HG03439 (cell line): ENCODE results near the gene PIK3R4.

Experiments
- ATAC-seq: cut with Tn5 transposase; IDR thresholded peaks from one replicate; pipeline ENCODE4 v1.9.1; 2021; ENCODE audit warnings: mild to moderate bottlenecking, moderate library complexity; ENCODE audit not compliant: unreplicated experiment

PIK3R4 gene

GRCh38 chr3:130692455-130692854 lies 54.2 kb downstream of the PIK3R4 start:
- no peak for ATAC-seq

DNA sequence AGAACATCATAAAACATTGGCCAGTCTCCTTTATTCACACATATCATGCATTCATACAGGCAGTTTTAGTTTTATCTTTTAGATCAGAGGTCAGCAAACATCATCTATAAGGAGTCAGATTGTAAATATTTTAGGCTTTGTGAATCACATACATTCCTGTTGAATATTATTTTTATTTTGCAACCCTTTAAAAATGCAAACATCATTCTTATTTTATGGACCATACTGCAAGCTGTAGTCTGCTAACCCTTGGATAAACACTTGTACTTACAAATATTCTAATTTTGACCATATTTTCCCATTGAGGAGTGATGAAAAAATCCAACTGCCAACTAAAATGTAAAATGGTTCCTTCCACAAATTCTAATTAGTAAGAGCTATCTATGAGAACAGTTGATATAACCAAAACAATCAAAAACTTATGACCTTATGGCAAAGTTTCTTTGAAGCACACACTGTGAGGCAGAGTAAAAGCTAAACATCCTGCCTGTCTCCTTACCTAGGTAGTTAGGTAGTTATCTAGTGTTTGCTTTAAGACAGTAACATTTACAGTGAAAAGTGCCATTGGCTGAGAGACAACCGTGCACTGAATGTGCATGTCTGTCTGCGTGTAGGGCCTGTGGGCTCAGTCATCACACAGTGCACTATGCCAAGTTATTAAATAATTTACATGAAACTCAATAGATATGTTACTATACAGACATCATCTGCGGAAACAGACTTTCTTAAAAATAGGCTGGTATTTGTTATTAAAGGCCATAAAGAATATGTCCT lies 57.7 kb downstream of the PIK3R4 start:
- ATAC-seq, result no peak

GRCh38 chr3:130688015-130688688 lies 58.5 kb downstream of the PIK3R4 start:
- ATAC-seq, result no peak

DNA sequence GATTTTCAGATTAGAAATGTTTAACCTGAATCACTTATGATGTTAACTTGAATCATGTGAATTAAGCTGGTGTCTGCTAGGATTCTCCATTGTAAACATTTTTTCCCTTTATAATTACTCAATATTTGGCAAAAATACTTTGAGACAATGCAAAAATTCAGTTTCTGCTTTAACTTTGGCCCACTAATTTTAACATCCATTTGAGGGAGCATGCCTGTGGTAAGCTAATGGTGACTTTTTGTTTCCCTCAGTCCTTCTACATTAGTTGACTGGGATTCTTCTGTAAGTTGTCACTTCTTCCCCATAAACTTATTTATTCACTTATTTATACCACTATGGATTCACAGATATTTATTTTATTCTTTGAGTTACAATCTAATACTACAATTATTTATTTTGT lies 59.3 kb downstream of the PIK3R4 start:
- ATAC-seq, result no peak

- ATAC-seq, result no peak
Measured at GRCh38 chr3:130686833-130687232, 59.8 kb downstream of the PIK3R4 start.

DNA sequence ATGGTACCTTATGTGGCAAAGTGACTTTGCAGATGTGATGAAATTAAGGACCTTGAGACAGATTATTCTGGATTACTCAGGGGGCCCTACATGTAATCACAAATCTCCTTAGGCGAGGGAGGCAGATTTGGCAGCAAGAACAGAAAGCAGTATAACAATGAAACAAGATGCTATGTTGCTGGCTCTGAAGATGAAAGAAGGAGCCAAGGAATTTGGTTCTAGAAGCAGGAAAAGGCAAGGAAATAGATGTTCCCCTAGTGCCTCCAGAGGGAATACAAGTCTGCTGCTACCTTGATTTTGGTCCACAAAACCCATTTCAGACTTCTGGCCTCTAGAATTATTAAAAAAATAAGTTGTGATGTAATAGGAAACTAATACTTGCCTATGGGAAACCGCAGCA lies 64.5 kb downstream of the PIK3R4 start:
- no peak for ATAC-seq

GRCh38 chr3:130679218-130679617 lies 67.4 kb downstream of the PIK3R4 start:
- ATAC-seq, result no peak

GRCh38 chr3:130677343-130677742 lies 69.3 kb downstream of the PIK3R4 start:
- ATAC-seq, result no peak

DNA sequence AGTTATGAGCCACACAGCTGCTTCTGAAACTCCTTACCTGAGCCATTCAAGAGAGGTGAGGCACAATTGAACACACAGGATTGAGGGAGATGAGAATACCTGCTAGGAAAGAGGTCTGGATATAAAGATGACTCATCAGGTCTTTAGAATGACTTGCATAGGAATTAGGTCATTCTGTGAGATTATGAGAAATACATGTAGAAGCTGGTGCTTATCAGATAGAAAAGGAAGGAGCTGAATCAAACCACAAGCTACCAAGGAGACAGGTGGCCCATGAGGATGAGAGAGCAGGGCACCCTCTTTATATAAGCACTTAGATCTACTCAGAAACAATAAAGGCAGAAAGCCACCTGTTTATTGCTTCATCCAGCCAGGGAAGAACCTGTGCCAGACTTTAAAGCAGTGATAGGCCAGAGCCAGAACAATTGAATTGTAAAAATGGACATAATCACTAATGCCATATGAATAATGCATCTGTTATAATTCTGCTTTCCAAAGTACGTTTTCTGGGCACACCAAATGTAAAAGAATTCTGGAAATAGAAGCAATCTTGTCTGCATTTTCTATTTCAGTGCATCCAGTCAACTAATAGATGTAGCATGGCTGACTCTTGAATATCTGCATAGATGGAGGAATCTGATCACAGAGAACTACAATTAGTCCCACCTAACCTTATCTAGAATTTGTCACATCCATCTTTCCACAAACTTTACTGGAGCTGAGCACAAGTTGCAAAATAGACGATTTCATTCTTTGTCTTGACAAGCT lies 74.9 kb downstream of the PIK3R4 start:
- ATAC-seq, result no peak

GRCh38 chr3:130669740-130670139 lies 76.9 kb downstream of the PIK3R4 start:
- no peak for ATAC-seq

DNA sequence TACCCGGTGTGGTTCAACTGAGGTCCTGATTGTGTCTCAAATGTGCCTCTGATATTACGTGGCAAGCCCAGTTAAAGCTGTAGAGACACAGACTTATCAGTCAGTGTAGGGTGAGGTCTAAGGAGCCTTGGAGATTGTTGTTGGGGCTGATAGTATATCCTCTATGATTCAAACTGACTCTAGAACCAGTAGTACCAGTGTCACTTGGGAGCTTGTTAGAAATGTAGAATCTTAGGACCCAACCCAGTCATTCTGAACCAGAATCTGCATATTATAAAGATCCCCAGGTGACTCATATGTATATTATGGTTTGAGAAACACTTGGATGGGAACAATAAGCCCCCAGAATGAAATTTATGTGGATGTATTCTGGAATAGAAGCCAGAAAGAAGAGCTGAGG lies 83.5 kb downstream of the PIK3R4 start:
- ATAC-seq, result no peak

DNA sequence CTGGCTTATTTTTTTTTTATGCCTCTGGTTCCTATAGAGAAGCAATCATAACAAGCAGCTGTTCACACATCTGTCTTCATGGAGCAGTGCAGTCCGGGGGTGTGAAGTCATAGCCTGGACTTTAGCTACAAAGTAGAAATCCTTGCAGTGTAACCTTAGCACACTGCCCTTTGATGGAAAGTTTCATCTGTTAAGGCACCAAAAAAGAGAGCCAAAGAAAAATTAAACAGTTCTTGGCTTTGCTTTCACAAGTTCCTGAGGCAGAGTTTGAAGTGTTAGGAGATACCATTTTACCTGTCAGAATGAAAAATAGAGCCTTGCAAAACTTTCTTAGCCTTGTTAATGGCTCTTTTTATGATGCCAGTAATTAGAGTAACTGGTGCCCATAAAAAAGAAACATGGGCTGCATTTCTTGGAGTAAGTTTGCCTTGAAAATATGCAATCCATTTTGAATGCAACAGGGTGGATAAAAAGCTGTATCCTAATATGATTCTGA lies 84.1 kb downstream of the PIK3R4 start:
- no peak for ATAC-seq

- ATAC-seq, result no peak
Measured at GRCh38 chr3:130661140-130661891, 85.3 kb downstream of the PIK3R4 start.

DNA sequence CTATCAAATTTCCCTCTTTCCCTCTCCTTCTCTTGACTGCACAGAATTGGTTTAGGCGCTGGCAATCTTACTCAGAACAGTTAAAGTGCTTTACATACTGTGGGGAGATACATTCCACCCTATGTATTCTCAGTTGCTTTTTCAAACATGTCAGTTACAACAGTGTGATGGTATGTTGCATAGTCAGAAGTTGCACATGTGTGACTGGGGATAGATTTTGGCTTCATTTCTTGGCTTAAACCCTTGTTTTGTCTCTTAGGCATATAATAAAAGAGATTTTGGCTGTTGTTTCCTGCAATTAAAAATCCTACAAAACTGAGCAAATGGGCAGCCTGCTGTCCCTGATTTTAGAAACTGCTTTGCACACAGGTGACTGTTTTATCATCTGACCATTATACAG lies 86.7 kb downstream of the PIK3R4 start:
- no peak for ATAC-seq

GRCh38 chr3:130658678-130659077 lies 88.0 kb downstream of the PIK3R4 start:
- no peak for ATAC-seq

DNA sequence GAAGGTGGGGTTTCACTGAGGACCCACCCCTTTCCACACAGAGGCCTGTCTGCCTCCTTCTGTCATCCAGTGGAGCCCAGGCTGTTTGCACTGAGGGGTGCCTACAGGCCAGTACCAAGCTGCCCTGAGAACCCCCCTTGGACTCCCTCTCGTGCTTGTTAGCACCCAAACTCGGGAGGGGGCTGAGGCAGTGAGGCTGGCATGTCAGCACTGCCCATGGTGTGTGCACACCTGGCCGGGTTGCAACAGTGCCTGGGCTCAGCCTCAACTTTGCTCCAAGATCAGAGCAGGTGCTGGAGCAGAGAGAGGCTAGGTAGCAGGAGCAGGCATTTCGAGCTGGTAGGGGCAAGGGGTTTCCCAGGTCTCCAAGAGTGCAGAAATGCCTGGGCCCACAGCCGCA lies 90.0 kb downstream of the PIK3R4 start:
- no peak for ATAC-seq

- no peak for ATAC-seq
Measured at GRCh38 chr3:130654921-130655320, 91.7 kb downstream of the PIK3R4 start.

GRCh38 chr3:130654091-130654490 lies 92.5 kb downstream of the PIK3R4 start:
- ATAC-seq, result no peak

DNA sequence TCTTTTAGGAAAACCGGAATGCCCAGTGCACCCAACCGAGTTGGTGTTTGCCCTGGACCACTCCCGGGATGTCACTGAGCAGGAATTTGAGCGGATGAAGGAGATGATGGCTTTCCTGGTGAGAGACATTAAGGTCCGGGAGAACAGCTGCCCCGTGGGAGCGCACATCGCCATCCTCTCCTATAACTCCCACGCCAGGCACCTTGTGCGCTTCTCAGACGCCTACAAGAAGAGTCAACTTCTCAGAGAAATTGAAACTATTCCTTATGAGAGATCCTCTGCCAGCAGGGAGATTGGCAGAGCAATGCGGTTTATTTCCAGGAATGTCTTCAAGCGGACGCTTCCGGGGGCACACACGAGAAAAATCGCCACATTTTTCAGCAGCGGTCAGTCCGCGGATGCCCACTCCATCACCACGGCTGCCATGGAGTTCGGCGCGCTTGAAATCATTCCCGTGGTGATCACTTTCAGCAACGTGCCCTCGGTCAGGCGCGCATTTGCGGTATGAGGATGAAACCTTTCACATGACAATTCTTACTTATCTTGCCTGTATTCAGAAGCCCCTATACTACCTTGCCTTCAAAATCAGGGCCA lies 97.5 kb downstream of the PIK3R4 start:
- no peak for ATAC-seq

DNA sequence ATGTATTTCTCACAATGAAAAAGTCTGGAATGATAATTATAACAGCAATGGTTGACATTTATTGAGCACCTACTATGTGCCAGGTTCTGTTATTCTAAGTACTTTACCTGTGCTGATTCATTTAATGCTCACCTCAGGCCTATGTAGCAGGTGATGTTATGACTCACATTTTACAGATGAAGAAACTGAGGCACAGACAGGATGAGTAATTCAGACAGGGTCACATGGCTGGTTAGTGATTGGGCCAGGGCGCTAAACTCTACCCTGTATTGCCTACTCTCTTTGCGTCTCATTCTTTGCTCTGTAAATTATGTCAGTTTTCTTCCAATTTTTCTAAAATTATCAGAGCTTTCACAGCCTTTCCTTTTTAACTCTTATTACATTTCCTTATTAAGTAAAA lies 98.3 kb downstream of the PIK3R4 start:
- no peak for ATAC-seq

DNA sequence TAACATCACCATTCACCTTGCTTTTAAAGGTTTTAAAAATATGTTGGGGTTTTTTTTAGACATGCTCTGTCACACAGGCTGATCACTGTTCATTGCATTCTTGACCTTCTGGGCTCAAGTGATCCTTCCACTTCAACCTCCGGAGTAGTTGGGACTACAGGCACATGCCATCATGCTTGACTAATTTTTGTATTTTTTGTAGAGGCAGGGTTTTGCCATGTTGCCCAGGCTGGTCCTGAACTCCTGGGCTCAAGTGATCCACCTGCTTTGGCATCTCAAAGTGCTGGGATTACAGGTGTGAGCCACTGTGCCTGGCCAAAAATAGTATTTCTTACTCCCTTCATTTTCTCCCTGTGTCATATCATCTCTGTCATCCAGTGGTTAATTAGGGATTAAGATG lies 101.4 kb downstream of the PIK3R4 start:
- ATAC-seq, result no peak
